Stimulated activated CD4-positive, alpha-beta T cell treated with anti-CD3 and anti-CD28 coated beads, Interleukin-2, amount 100 ng/mL, for 4 hours (primary cell): Measurements from ENCODE around the gene WDHD1.
"Not testable (repeated sequence)": the region's sequence is repeated elsewhere in the genome, so short reads cannot be mapped to it uniquely, and the experiment has no call there.

ENCODE experiments used
- DNase-seq: peaks from one replicate; pipeline ENCODE4 v3.0.0-alpha.2; 2020; ENCODE audit warnings: low read depth

The WDHD1 gene

GRCh38 chr14:55048900-55049436 is 22.1 kb upstream of the WDHD1 start:
- DNase-seq = no peak

- DNase-seq = no peak
These were observed 20.6 kb upstream of the WDHD1 start for GRCh38 chr14:55047301-55048053.

GRCh38 chr14:55045087-55045486 is 18.2 kb upstream of the WDHD1 start:
- DNase-seq = no peak

GRCh38 chr14:55043528-55043927 is 16.6 kb upstream of the WDHD1 start:
- DNase-seq = no peak

- no peak for DNase-seq
These were observed 11.8 kb upstream of the WDHD1 start for GRCh38 chr14:55038708-55039107.

GRCh38 chr14:55037995-55038394 is 11.1 kb upstream of the WDHD1 start:
- not testable (repeated sequence) for DNase-seq

- DNase-seq = no peak
These were observed 4.3 kb upstream of the WDHD1 start for GRCh38 chr14:55031190-55031589.

- no peak for DNase-seq
These were observed 1.6 kb upstream of the WDHD1 start for GRCh38 chr14:55028476-55028875.

GRCh38 chr14:55028066-55028465 is 1.2 kb upstream of the WDHD1 start:
- no peak for DNase-seq

GRCh38 chr14:55026441-55026792 is 482 bp downstream of the WDHD1 start:
- no peak for DNase-seq

GRCh38 chr14:55025948-55026347 is 951 bp downstream of the WDHD1 start:
- DNase-seq = no peak

GRCh38 chr14:55024365-55024764 is 2.5 kb downstream of the WDHD1 start:
- DNase-seq = not testable (repeated sequence)

GRCh38 chr14:55019968-55020554 is 6.8 kb downstream of the WDHD1 start:
- DNase-seq = no peak

GRCh38 chr14:55015006-55015405 is 11.9 kb downstream of the WDHD1 start:
- DNase-seq = no peak

- DNase-seq = no peak
These were observed 21.8 kb downstream of the WDHD1 start for GRCh38 chr14:55005071-55005470.

- DNase-seq = no peak
These were observed 26.5 kb downstream of the WDHD1 start for GRCh38 chr14:55000381-55000780.

- DNase-seq = no peak
These were observed 41.7 kb downstream of the WDHD1 start for GRCh38 chr14:54985156-54985555.

- no peak for DNase-seq
These were observed 45.2 kb downstream of the WDHD1 start for GRCh38 chr14:54981698-54982097.

- no peak for DNase-seq
These were observed 47.9 kb downstream of the WDHD1 start for GRCh38 chr14:54979039-54979438.

GRCh38 chr14:54976316-54976715 is 50.6 kb downstream of the WDHD1 start:
- DNase-seq = no peak

- DNase-seq = no peak
These were observed 51.0 kb downstream of the WDHD1 start for GRCh38 chr14:54975856-54976255.

- no peak for DNase-seq
These were observed 52.0 kb downstream of the WDHD1 start for GRCh38 chr14:54974788-54975414.

GRCh38 chr14:54967496-54967895 is 59.4 kb downstream of the WDHD1 start:
- no peak for DNase-seq
